Sigmoid colon (tissue), 4 donors: ENCODE measurements around the gene RPP38.

Experiments used
- POLR2A ChIP-seq, 2 donors: fragments of 450-650 bp; IDR thresholded peaks; one replicate each; pipeline ENCODE4 v1.6.1; 2016; ENCODE audit warnings: antibody characterized with exemption in 2 of 2, mild to moderate bottlenecking in 2 of 2, moderate library complexity in 2 of 2
- POLR2AphosphoS5 ChIP-seq, 4 donors: sonication (generic); formaldehyde crosslinking; IDR thresholded peaks; one replicate each; pipeline ENCODE4 v1.6.1; 2017; ENCODE audit warnings: antibody characterized with exemption in 4 of 4
- TF ChIP-seq, protein P1 (sequence below), 4 experiments: fragments of 450-650 bp in 3 of 4; fragments of 200-600 bp in 1 of 4; IDR thresholded peaks; one replicate each; pipeline ENCODE4 v1.5.1; 2016 to 2019; ENCODE audit warnings: antibody characterized with exemption in 4 of 4, mild to moderate bottlenecking in 3 of 4, moderate library complexity in 2 of 4

DNA sequence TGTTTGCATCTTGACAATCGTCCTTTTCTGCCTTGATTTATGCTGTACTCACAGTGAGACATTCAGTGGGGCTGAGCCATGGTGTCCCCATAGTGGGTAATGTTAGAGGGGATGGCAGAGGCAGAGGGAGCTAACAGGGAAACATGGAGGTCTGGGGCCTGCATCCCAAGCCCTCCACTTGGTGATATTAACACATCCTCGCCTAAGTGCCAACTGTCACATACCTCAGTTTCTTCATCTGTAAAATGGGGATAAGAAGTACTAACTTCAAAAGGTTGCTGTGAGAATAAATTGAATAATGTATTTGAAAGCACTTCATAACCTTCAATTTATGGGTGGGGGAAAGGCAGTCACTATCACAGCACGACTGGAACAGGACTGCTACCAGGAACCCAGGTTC is 27.8 kb downstream of the RPP38 start:
- TF ChIP-seq, protein P1, sequence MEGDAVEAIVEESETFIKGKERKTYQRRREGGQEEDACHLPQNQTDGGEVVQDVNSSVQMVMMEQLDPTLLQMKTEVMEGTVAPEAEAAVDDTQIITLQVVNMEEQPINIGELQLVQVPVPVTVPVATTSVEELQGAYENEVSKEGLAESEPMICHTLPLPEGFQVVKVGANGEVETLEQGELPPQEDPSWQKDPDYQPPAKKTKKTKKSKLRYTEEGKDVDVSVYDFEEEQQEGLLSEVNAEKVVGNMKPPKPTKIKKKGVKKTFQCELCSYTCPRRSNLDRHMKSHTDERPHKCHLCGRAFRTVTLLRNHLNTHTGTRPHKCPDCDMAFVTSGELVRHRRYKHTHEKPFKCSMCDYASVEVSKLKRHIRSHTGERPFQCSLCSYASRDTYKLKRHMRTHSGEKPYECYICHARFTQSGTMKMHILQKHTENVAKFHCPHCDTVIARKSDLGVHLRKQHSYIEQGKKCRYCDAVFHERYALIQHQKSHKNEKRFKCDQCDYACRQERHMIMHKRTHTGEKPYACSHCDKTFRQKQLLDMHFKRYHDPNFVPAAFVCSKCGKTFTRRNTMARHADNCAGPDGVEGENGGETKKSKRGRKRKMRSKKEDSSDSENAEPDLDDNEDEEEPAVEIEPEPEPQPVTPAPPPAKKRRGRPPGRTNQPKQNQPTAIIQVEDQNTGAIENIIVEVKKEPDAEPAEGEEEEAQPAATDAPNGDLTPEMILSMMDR (IDR thresholded peaks at IDR 0.05): no peak
- TF ChIP-seq POLR2AphosphoS5 (IDR thresholded peaks at IDR 0.05) (no peak), POLR2A (IDR thresholded peaks at IDR 0.05) (no peak)
